Loucy (cell line): ENCODE measurements around the gene DDIT3.

Source experiments
- CTCF ChIP-seq: fragments of 200-600 bp; sonication (generic); conservative IDR thresholded peaks from 2 replicates; pipeline ENCODE4 v1.5.1; 2014; ENCODE audit warnings: mild to moderate bottlenecking, antibody characterized with exemption, low read length
- EZH2phosphoT487 ChIP-seq: fragments of 200-600 bp; IDR thresholded peaks from 2 replicates; pipeline ENCODE4 v1.6.1; 2018; ENCODE audit warnings: antibody characterized with exemption, mild to moderate bottlenecking, moderate library complexity, borderline replicate concordance

GRCh38 chr12:57467915-57468314, 52.4 kb downstream of the DDIT3 start:
- TF ChIP-seq CTCF, result no peak
- no peak for TF ChIP-seq EZH2phosphoT487
